Endometrial microvascular endothelial cells (primary cell): ENCODE measurements around the gene CHL1. TPM values are rescaled to one million over a fixed set of nuclear protein-coding genes. Genes with fewer than 3 reads are reported as not detected.

Source experiments
- in situ Hi-C: cut with HindIII; loops from 2 replicates; pipeline ENCODE4 v1.10.0; 2017; ENCODE audit warnings: low sequenced_read_pairs, low pct_unique_long_range_greater_than_20kb; ENCODE audit errors: inconsistent ontology term
- total RNA-seq: library from RNA; depleted of rRNA; stranded (reverse); fragments of >200 nt; gene quantifications from one replicate; pipeline ENCODE4 v1.2.3, GENCODE V29; 2015; ENCODE audit errors: inconsistent ontology term

CHL1 gene, protein sequence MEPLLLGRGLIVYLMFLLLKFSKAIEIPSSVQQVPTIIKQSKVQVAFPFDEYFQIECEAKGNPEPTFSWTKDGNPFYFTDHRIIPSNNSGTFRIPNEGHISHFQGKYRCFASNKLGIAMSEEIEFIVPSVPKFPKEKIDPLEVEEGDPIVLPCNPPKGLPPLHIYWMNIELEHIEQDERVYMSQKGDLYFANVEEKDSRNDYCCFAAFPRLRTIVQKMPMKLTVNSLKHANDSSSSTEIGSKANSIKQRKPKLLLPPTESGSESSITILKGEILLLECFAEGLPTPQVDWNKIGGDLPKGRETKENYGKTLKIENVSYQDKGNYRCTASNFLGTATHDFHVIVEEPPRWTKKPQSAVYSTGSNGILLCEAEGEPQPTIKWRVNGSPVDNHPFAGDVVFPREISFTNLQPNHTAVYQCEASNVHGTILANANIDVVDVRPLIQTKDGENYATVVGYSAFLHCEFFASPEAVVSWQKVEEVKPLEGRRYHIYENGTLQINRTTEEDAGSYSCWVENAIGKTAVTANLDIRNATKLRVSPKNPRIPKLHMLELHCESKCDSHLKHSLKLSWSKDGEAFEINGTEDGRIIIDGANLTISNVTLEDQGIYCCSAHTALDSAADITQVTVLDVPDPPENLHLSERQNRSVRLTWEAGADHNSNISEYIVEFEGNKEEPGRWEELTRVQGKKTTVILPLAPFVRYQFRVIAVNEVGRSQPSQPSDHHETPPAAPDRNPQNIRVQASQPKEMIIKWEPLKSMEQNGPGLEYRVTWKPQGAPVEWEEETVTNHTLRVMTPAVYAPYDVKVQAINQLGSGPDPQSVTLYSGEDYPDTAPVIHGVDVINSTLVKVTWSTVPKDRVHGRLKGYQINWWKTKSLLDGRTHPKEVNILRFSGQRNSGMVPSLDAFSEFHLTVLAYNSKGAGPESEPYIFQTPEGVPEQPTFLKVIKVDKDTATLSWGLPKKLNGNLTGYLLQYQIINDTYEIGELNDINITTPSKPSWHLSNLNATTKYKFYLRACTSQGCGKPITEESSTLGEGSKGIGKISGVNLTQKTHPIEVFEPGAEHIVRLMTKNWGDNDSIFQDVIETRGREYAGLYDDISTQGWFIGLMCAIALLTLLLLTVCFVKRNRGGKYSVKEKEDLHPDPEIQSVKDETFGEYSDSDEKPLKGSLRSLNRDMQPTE (N-terminal part only)
- not detected for total RNA-seq

DNA sequence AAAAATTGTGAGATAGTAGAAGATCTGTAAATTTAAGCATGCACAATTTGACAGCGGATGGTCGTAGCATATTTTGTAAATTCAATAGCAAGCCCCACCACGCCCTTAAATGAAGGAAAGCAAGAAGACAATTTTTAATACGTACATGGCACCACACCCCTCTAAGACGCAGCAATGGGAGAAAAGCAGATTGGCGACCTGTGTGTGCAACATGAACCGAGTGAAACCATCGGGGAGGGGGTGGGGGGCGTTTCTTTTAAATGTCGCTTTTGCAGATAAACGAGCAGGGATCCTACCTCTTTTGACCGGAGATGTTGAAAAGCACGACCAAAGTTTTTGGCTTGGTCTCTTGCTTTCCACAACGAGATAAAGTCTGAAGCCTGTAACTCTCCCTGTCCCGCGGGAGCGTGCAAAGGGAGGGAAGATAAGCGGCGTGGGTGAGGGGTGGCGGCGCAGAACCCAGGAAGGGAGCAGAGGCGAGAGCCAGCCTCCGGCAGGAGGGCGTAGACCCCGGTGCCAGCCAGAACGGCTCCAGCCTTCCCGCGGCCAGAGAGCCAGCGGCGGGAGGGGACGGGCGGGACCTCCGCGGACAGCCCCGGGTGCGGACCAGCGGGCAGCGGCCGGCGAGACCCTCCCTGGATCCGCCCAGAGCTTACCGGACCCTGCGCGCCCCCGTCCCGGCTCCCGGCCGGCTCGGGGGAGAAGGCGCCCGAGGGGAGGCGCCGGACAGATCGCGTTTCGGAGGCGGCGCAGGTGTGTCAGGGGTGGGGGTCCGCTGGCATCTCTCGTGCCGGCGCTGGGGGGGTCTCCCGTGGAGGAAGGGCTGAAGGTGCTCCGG is at the start of gene CHL1:
Gene CHL1 (plus strand): TSS at position 453 of the 838 bp plus-strand sequence. CDS start 123,014 bp downstream, outside the sequence.
- in situ Hi-C loops = no loop called here

DNA sequence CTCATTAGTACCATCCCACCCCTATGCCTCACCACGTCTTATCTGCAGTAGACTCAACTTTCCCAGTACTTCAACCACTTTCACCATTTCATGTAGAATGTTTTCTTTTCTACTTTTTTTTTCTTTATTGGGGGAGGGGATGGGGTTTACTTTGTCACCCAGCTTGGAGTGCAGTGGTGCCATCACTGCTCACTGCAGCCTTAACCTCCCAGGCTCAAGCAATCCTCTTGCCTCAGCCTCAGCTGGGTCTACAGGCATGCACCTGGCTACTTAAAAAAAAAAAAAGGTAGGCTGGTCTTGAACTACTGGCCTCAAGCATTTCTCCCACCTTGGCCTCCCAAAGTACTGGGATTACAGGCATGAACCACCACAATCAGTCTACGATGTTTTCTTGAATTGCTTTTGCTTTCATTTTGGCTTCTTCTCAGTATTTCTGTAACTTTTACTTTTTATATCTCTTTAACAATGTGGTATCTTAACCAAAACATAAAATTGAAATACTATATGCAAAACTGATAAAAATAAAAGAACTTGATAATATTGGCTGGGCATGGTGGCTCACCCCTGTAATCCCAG is 44.9 kb upstream of the CHL1 start:
- in situ Hi-C loops = no loop called here

GRCh38 chr3:159974-160373 is 36.6 kb upstream of the CHL1 start:
- in situ Hi-C loops = no loop called here

DNA sequence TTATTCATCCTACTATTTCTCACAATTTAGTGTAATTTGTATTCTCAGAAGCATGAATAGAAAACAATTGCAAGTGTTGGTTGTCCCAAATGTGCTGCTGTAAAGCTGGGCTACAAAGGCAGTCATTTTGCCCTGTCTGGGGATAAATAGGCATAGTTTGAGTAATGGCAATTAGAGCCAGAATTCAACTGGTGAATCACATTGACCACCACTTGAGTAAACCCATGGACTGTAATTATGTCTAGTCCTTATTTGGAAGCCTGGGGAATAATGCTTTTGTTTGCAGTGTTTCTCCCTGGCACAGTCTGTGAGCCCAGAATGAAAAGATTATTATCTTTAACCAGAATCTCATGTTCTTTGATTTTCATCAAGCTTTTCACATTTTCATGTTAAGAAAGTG is 30.5 kb upstream of the CHL1 start:
- in situ Hi-C loops = no loop called here

DNA sequence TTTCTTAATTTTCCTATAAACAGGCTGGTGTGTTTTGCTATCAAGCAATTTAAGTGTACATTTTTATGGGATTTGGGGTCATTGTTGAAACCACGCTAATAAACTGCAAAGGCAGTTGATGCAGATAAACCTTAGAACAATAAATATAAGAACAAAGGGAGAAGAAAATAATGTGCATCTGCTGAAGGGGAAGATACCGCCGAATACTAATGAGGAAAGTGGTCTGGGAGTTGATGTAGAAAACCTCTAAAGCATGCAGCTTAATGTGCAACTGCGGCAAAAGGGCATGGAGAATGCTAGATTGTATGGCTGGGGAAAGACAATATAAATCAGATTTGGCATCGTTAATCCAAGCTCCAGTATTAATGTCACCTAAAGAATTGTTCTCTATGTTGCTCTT is 29.8 kb upstream of the CHL1 start:
- in situ Hi-C loops = no loop called here

GRCh38 chr3:173886-174285 is 22.7 kb upstream of the CHL1 start:
- in situ Hi-C loops = no loop called here

GRCh38 chr3:184976-185375 is 11.6 kb upstream of the CHL1 start:
- in situ Hi-C loops = no loop called here

GRCh38 chr3:192215-192929 is 4.2 kb upstream of the CHL1 start:
- in situ Hi-C loops = no loop called here

GRCh38 chr3:194001-194400 is 2.6 kb upstream of the CHL1 start:
- in situ Hi-C loops = no loop called here

- in situ Hi-C loops = no loop called here
These were observed 2.1 kb upstream of the CHL1 start for GRCh38 chr3:194421-194820.

DNA sequence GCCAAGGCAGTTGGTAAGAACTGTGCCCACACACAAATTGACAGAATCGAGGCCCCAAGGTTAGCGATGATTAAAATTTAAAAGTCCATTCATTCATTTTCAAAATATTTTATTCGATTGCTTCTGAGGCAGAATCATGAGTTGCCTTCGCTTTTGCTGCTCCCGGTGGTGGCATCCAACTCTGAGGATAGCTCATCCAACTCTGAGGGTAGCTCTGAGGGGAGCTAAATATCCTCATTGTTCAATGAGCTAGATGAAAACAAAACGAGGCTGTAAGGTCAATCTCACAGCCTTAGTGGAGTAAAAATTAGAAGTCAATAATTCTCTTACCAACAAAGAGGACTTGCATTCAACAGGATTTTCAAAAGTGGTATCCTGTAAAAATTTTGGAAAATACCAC is 897 bp upstream of the CHL1 start:
- in situ Hi-C loops = no loop called here

DNA sequence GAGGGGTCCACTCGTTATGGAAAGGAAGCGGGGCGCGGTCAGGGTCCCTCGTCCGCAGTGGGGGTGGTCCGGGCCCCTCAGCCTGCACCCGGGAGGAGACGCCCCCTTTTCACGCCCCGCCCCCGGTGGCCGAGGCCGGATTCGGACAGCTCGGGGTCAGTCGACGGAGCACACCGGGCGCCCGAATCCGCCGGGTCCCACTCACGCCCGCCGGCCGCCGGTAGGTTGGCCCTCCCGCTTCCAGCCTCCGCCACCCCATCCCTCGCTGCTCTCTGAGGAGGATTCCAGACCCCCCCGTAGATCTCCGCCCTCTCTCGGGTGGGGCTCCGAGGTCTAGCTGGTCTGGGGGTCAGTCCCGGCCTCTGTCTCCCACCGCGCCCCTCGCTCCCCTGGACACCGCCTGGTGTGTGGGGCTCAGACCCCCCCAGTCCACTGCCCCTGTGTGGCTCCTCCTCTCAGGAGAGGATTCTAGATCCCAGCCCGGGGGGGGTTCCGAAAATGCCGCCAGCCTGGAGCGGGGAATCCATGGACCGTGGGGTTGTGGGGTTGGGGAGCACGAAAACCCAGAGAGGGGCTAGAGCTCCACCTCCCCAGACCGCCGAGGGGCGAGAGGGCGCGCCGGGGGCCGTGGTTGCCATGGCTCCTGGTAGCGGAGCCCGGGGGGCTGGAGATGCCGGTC is 725 bp downstream of the CHL1 start:
- in situ Hi-C loops = no loop called here

DNA sequence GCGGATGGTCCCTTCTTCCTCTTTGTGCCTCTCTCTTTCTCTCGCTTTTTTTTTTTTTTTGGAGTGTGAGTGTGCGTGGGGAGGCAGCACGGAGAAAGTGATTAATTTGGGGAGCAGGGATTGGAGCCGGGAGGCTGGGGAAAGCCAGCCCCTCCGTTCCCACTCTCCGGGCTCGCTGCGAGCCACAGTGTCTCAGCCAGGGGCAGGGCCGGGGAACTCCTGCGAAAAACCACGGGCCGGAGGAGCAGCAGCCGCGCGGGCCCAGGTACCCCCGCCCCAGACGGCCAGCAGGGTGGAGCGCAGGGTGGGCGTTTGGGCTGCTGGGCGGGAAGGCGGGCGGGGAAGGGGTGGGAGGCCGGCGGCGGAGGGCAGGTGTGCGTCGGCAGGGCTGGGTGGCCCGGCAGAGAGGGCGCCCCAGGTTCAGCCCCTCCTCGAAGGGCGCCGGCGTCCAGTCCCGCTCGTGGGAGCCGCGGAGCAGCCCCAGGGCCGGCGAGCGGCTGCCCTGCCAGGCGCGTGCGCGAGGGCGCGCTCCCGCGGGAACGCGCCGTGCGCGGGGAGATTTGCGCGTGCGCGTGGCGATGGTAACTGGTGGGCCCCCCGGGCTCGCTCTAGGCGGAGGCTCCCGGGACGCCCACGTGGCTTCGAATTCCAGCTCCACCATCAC is 1.4 kb downstream of the CHL1 start:
- in situ Hi-C loops = no loop called here

- in situ Hi-C loops = no loop called here
These were observed 3.3 kb downstream of the CHL1 start for GRCh38 chr3:199835-200234.

DNA sequence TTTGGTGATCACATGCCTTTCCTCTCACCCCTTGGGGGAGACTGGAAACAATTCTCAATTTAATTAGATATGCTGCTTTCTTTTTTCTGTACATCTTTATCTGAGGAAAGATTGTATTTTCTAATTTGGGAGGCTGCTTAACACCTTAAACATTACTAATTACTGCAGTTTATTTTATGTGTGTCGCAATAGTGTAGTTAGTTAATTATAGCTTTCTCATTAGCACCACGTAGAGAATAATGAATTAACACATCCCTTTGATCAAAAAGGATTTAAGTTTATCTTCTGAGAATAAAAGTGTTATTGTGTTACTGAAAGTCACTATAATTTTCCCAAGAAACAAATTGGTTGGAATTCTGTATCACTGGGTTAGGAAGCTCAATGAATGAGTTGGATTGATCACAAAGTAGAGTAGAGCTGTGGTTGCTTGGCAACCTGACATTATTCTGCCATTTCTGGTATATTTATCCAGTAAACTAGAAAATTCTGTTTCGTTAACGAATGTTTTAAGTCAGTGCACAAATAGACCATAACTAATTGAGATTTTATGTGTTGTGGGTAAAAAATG is 4.3 kb downstream of the CHL1 start:
- in situ Hi-C loops = no loop called here

- in situ Hi-C loops = no loop called here
These were observed 7.5 kb downstream of the CHL1 start for GRCh38 chr3:204102-204501.
